Kidney capillary endothelial cell (primary cell): Measurements from ENCODE around the gene PLIN4.

Experiments
- DNase-seq: peaks from one replicate; pipeline ENCODE4 v3.0.0-alpha.2; 2018; ENCODE audit warnings: low spot score

The PLIN4 gene

DNA sequence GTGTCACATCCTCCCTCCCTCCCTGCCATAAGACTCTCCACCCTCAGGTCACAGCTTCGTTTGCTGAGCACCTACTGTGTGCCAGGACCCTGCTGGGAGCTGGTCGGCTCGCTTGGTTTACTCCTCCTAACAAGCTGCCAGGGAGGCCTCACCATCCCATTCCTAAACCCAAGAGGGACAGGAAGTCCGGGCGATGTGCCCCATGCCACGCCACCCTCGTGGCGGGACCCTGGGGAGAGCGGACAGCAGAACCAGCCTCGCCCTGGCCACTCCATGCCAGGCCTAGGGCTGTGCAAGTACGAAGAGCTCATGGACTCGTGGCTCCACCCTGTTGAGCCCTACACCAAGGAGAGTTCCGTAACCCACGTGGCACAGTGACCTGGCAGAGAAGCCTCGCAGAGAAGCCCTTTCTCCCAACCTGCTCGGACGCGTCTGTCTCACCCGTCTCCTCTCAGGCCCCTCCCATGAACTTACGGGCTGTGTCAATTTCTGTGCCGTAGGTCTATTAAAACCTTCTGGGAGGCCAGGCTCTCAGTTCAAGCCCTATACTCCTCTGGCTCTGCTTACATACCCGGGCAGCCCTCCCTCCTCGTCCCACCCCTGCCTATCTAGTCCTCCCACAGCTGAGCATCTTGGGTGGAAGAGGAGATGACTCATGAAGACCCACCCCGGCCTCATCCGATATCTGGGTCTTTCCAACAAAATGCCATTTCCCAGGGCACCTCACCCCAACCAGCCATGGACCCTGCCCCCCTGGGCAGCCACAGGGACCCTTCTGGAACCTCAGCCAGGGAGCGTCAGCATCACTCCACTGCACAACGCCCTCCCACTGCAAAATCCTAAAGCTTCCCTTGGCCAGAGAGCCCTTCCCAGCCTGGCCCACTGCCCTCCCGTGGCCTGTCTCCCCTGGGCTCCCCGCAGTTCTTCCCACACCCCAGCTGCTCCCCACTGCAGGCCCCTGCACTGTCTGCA is 63.3 kb downstream of the PLIN4 start:
- DNase-seq = no peak

DNA sequence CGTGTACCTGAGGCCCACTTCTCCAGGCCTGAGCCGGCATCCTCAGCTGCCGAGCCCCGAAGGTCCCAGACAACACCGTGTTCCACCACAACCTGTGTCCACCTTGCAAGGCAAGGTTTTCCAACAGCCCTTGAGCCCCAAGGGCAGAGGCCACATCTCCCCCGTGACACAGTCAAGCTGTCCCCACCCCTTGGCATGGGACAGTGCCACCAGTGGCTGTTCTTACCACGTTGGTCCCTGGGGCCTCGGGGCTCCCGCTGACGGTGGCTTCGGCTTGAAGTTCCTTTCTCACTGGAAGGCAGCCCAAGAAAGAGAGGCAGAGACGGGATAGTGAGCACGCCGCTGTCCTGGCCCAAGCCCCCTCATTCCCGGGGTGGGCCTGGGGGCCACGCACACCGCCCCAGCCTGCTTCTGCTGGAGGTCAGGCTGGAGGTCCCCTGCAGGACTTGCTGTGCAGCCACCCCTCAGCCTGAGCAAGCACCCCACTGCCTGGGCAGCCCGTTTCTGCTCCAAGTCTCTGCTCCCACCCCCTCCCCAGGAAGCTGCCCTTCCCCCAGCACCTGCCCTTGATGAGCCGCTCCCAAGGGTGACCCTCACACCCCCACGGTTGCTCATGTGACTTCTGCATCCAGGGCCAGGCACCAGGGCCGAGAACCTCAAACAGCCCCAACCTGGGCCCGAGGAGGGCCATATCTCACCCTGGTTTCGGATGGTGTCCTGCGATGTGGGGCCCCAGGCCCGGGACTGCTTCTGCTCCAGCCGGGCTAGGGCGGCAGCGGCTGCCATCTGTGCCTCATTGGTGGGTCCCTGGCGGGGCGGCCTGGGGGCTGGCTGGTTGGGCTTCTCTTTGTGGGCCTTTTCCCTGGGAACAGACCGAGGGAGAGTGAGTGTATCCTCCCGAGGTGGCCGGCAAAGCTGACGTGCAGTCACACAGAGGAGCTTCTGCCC is 64.8 kb downstream of the PLIN4 start:
- DNase-seq = no peak

DNA sequence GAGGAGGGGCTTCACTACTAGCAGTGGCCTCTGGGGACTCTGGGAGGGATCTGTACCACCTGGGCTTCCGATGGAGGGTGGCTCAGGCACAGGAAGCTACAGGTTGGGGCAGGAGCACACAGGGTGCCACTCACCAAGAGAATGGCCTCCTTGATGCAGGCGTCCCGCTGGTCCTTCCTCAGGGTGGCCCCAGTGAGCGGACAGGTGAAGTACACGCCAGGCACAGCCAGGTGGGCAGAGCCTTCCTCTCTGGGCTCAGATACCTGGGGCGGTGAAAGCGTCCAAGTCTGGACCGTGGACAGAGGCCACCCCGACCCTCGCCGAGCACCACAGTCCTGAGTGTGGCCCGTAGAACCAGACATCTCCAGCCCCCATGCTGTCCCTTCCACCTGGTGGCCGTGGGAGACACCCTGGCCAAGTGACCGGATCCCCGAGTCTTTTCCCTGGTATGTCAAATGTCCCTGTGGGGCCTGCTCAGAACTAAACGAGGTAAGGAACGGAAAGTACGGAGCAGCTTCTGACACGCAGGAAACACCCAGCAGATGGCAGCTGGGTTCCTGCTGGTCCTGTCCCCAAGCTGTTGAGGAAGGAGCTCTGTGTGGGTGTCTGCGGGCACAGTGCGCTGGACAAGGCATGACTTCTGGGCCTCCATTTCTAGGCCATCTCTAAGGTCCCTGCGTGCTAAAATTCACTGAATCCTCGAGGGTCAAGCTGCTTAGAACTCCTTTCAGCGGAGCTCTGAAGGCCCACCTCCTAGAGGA is 65.9 kb downstream of the PLIN4 start:
- DNase-seq = no peak
